OCI-LY7 (cell line): Measurements from ENCODE around the gene SCYGR6.

Experiments
- CTCF ChIP-seq: fragments of 200-600 bp; sonication (generic); conservative IDR thresholded peaks from 2 replicates; pipeline ENCODE4 v1.5.1; 2014; ENCODE audit warnings: mild to moderate bottlenecking, antibody characterized with exemption, low read length, moderate library complexity, mixed read lengths
- EZH2phosphoT487 ChIP-seq: fragments of 200-600 bp; sonication (generic); IDR thresholded peaks from 2 replicates; pipeline ENCODE4 v1.6.1; 2018; ENCODE audit warnings: low read depth, borderline replicate concordance, mild to moderate bottlenecking, mixed run types, antibody characterized with exemption, low read length, moderate library complexity, mixed read lengths

GRCh38 chr2:227684258-227684657 lies 40.3 kb downstream of the SCYGR6 start:
- TF ChIP-seq CTCF (no peak), EZH2phosphoT487 (no peak)
